H1 (cell line): ENCODE data around the gene WDCP. TPM values are rescaled to one million over a fixed set of nuclear protein-coding genes. Genes with fewer than 3 reads are reported as not detected.

ENCODE experiments used
- CTCF ChIA-PET: fragments of 300-600 bp; sonication (Branson Sonifier 250); formaldehyde crosslinking; loops from one replicate; lab custom pipeline; 2021; ENCODE audit not compliant: partially characterized antibody; lab: Charles Lee
- POLR2A ChIA-PET: fragments of 300-600 bp; sonication (Branson Sonifier 250); formaldehyde crosslinking; loops from one replicate; lab custom pipeline; 2021; ENCODE audit warnings: inconsistent platforms; ENCODE audit not compliant: partially characterized antibody; lab: Charles Lee
- DNase-seq, 2 experiments: peaks; one replicate each; pipeline versions ENCODE4 v3.0.0 to v3.0.0-alpha.2; 2010 to 2022; ENCODE audit warnings: low spot score in 2 of 2, low read depth in 1 of 2, mixed read lengths in 1 of 2
- FAIRE-seq: peaks from 2 replicates; lab custom pipeline; 2011; peaks lifted over from hg19 to GRCh38; lab: Jason Lieb, UNC
- H2AFZ ChIP-seq: 2 replicates; pipeline ENCODE4 v1.8.1; 2012; ENCODE audit warnings: low read length, inconsistent platforms
- H2AK5ac ChIP-seq: 2 replicates; pipeline ENCODE4 v1.6.1; 2013; ENCODE audit warnings: low read depth, low read length
- H2BK120ac ChIP-seq: replicated peaks from 2 replicates; pipeline ENCODE3; 2013; ENCODE audit warnings: low read depth, low read length, inconsistent platforms
- H2BK12ac ChIP-seq: 2 replicates; pipeline ENCODE4 v1.6.1; 2013; ENCODE audit warnings: low read depth, low read length
- H2BK15ac ChIP-seq: 2 replicates; pipeline ENCODE4 v1.6.1; 2013; ENCODE audit warnings: low read length
- H2BK20ac ChIP-seq: 2 replicates; pipeline ENCODE4 v1.6.1; 2013; ENCODE audit warnings: low read length
- H2BK5ac ChIP-seq: 2 replicates; pipeline ENCODE4 v1.6.1; 2013; ENCODE audit warnings: low read depth, low read length
- H3K14ac ChIP-seq: 2 replicates; pipeline ENCODE4 v1.6.1; 2013; ENCODE audit warnings: inconsistent platforms; ENCODE audit not compliant: insufficient read length
- H3K18ac ChIP-seq: 2 replicates; pipeline ENCODE4 v1.6.1; 2013; ENCODE audit warnings: low read length; ENCODE audit errors: extremely low read depth
- H3K23ac ChIP-seq: 2 replicates; pipeline ENCODE4 v1.6.1; 2013; ENCODE audit warnings: inconsistent platforms; ENCODE audit not compliant: insufficient read length
- H3K23me2 ChIP-seq: 2 replicates; pipeline ENCODE4 v1.6.1; 2013; ENCODE audit warnings: low read depth, low read length
- H3K27ac ChIP-seq: 2 replicates; pipeline ENCODE4 v1.6.1; 2011; ENCODE audit warnings: low read depth, low read length, inconsistent platforms
- H3K27me3 ChIP-seq, 4 experiments: replicated peaks in 1 of 4; 1 replicate in 1 of 4; 2 replicates in 3 of 4; pipeline versions ENCODE4 v1.6.1 to v1.8.1; 2011 to 2013; ENCODE audit warnings: low read length in 3 of 4, mild to moderate bottlenecking in 3 of 4, inconsistent platforms in 2 of 4, mixed read lengths in 2 of 4, moderate library complexity in 1 of 4; ENCODE audit not compliant: control insufficient read depth in 3 of 4, insufficient read depth in 3 of 4; ENCODE audit errors: extremely low read depth in 1 of 4
- H3K36me3 ChIP-seq, 4 experiments: 2 replicates each; pipeline versions ENCODE4 v1.6.1 to v1.8.1; 2011 to 2013; ENCODE audit warnings: mild to moderate bottlenecking in 4 of 4, low read length in 3 of 4, moderate library complexity in 2 of 4, control low read depth in 1 of 4, inconsistent platforms in 1 of 4; ENCODE audit not compliant: insufficient read depth in 4 of 4, control insufficient read depth in 2 of 4
- H3K4ac ChIP-seq: replicated peaks from 2 replicates; pipeline ENCODE3; 2013; ENCODE audit warnings: low read length, low read depth, mixed read lengths, inconsistent platforms; ENCODE audit not compliant: insufficient read length
- H3K4me1 ChIP-seq, 4 experiments: replicated peaks in 1 of 4; 1 replicate in 1 of 4; 2 replicates in 3 of 4; pipeline versions ENCODE4 v1.6.1 to v1.8.1; 2011 to 2013; ENCODE audit warnings: low read length in 3 of 4, inconsistent platforms in 2 of 4, mixed read lengths in 1 of 4; ENCODE audit not compliant: insufficient read depth in 4 of 4, control insufficient read depth in 3 of 4
- H3K4me2 ChIP-seq, 2 experiments: 2 replicates each; pipeline versions ENCODE4 v1.6.1 to v1.8.1; 2011 to 2013; ENCODE audit warnings: low read depth in 2 of 2, low read length in 2 of 2, control low read depth in 1 of 2, inconsistent platforms in 1 of 2, mild to moderate bottlenecking in 1 of 2; ENCODE audit not compliant: insufficient read depth in 1 of 2
- H3K4me3 ChIP-seq, 4 experiments: fragments of 200-600, 300-600 bp in 1 of 4; sonication (generic), shearing (Covaris generic), sonication (Bioruptor Twin) in 1 of 4; 2 replicates each; pipeline versions ENCODE4 v1.5.1 to v1.8.1; 2011 to 2016; ENCODE audit warnings: low read length in 4 of 4, low read depth in 3 of 4, control low read depth in 2 of 4, inconsistent platforms in 2 of 4, mild to moderate bottlenecking in 2 of 4, mixed read lengths in 1 of 4, moderate library complexity in 1 of 4; ENCODE audit not compliant: insufficient read depth in 2 of 4; ENCODE audit errors: extremely low read depth in 1 of 4
- H3K56ac ChIP-seq: replicated peaks from 2 replicates; pipeline ENCODE3; 2013; ENCODE audit warnings: low read depth, mild to moderate bottlenecking, mixed read lengths, low read length, inconsistent platforms; ENCODE audit not compliant: insufficient read length
- H3K79me1 ChIP-seq: 2 replicates; pipeline ENCODE4 v1.6.1; 2013; ENCODE audit warnings: low read depth, low read length, control low read depth
- H3K79me2 ChIP-seq, 2 experiments: 2 replicates each; pipeline versions ENCODE4 v1.6.1 to v1.8.1; 2012 to 2013; ENCODE audit warnings: low read length in 2 of 2, mild to moderate bottlenecking in 2 of 2, inconsistent platforms in 1 of 2; ENCODE audit not compliant: insufficient read depth in 2 of 2, control insufficient read depth in 1 of 2
- H3K9ac ChIP-seq, 4 experiments: replicated peaks in 1 of 4; 1 replicate in 1 of 4; 2 replicates in 3 of 4; pipeline versions ENCODE4 v1.6.1 to v1.8.1; 2011 to 2013; ENCODE audit warnings: low read depth in 3 of 4, low read length in 3 of 4, control low read depth in 2 of 4, mild to moderate bottlenecking in 2 of 4, moderate library complexity in 2 of 4, inconsistent platforms in 1 of 4; ENCODE audit errors: extremely low read depth in 1 of 4
- H3K9me3 ChIP-seq, 2 experiments: 2 replicates each; pipeline versions ENCODE4 v1.6.1 to v1.8.1; 2012 to 2013; ENCODE audit warnings: mild to moderate bottlenecking in 2 of 2, moderate library complexity in 2 of 2, control low read depth in 1 of 2, inconsistent platforms in 1 of 2, low read depth in 1 of 2, low read length in 1 of 2, mixed read lengths in 1 of 2; ENCODE audit not compliant: insufficient read depth in 2 of 2
- H4K20me1 ChIP-seq, 2 experiments: replicated peaks in 1 of 2; 2 replicates each; pipeline versions ENCODE3 to v1.8.1; 2011 to 2013; ENCODE audit warnings: inconsistent platforms in 2 of 2, low read length in 2 of 2, mild to moderate bottlenecking in 1 of 2; ENCODE audit not compliant: insufficient read depth in 2 of 2, control insufficient read depth in 1 of 2
- H4K5ac ChIP-seq: 2 replicates; pipeline ENCODE4 v1.6.1; 2013; ENCODE audit warnings: low read length, low read depth, mixed read lengths, inconsistent platforms; ENCODE audit not compliant: insufficient read length
- H4K8ac ChIP-seq: 2 replicates; pipeline ENCODE4 v1.8.0; 2013; ENCODE audit warnings: mild to moderate bottlenecking, moderate library complexity, low read length, inconsistent platforms; ENCODE audit not compliant: insufficient read depth; ENCODE audit errors: extremely low read depth
- H4K91ac ChIP-seq: replicated peaks from 2 replicates; pipeline ENCODE3; 2013; ENCODE audit warnings: low read length, mixed read lengths, inconsistent platforms; ENCODE audit not compliant: insufficient read length
- POLR2AphosphoS5 ChIP-seq: IDR thresholded peaks from 2 replicates; pipeline ENCODE4 v1.6.1; 2011; ENCODE audit warnings: low read depth, low read length
- POU5F1 ChIP-seq: IDR thresholded peaks from 2 replicates; pipeline ENCODE4 v1.6.1; 2011; ENCODE audit warnings: low read depth, mild to moderate bottlenecking, low read length, moderate library complexity
- WGBS, 2 experiments: shearing (Covaris generic) in 1 of 2; methylation state at CpG; one replicate each; pipeline versions ENCODE4 v1.1.6 to v1.1.7; 2013 to 2015; ENCODE audit warnings: low lambda C conversion rate in 2 of 2, mixed read lengths in 2 of 2, inconsistent platforms in 1 of 2, low coverage in 1 of 2, missing lambda C conversion rate in 1 of 2; ENCODE audit not compliant: insufficient replicate concordance in 2 of 2, insufficient coverage in 1 of 2, insufficient read length in 1 of 2; ENCODE audit errors: extremely low coverage in 1 of 2, missing lambda C conversion rate in 1 of 2; 5-methylcytosine and 5-hydroxymethylcytosine counted together
- polyA plus RNA-seq, 7 experiments: library from polyadenylated mRNA; depleted of rRNA in 3 of 7; stranded (reverse) in 5 of 7; unstranded in 2 of 7; fragments of >200 nt in 5 of 7; fragments of 200-250 nt in 2 of 7; gene quantifications; 1 replicate in 5 of 7; 2 replicates in 1 of 7; 4 replicates in 1 of 7; pipeline versions ENCODE4 v1.2.1 to v1.2.3, GENCODE V29; 2011 to 2013; ENCODE audit warnings: missing spikeins in 2 of 7, mixed read lengths in 2 of 7
- total RNA-seq: library from RNA; stranded (reverse); fragmentation: NEBNext Ultra II Directional; extraction: Animal tissue kit (Norgen Biotek cat#: 25700); gene quantifications from 2 replicates; pipeline ENCODE4 v1.2.1, GENCODE V29; 2021

The WDCP gene
- total and polyA plus RNA-seq, 2 of the 8 experiments (the other 6 are each of a cell fraction or from before 2014, with no cell fraction given): 19.2 to 40.1 TPM

GRCh38 chr2:23993736-23994269 lies 53.4 kb downstream of the WDCP start:
- Histone ChIP-seq H4K5ac (no peak overlapping the region), H3K23ac (no peak overlapping the region), H2AFZ (no peak overlapping the region), H2BK5ac (no peak overlapping the region), H3K4me3 (no peak overlapping the region), H3K4me2 (no peak overlapping the region), H3K14ac (no peak overlapping the region), H4K91ac (no peak overlapping the region), H3K23me2 (no peaks in the 10 kb centered on the region), H2BK120ac (no peak overlapping the region), H3K56ac (no peak overlapping the region), H3K27ac (no peak overlapping the region), H3K9me3 (no peaks in the 10 kb centered on the region), H4K8ac (no peak overlapping the region), H2AK5ac (no peak overlapping the region), H3K79me1 (no peaks in the 10 kb centered on the region), H4K20me1 (no peaks in the 10 kb centered on the region), H2BK12ac (no peak overlapping the region), H3K79me2 (no peaks in the 10 kb centered on the region), H3K4me1 (peaks cover 0 to 3% (median 0%) of the 10 kb centered on the region in 4 experiments; a peak in 2 of 7 replicates), H3K4ac (no peak overlapping the region), H3K18ac (no peak overlapping the region), H3K36me3 (no peaks in the 10 kb centered on the region), H2BK20ac (no peak overlapping the region), H2BK15ac (no peak overlapping the region), H3K9ac (no peak overlapping the region), H3K27me3 (no peaks in the 10 kb centered on the region)
- FAIRE-seq: no peak
- no peak for DNase-seq
- WGBS, 2 experiments: 93% methylated on average over 8 of the region's 8 CpGs; no CpG with 5 or more reads in 1 of the 2 experiments
- CTCF ChIA-PET: interaction anchor here (1.4 kb wide), 1 partner anchor 28 kb away, joined by 3 read pairs; no protein-coding TSS in a partner anchor
- POLR2A ChIA-PET: interaction anchor here (0.6 to 2.0 kb wide), 2 partner anchors 16 to 80 kb away, joined by 4 to 9 read pairs; partner anchors contain the start of gene MFSD2B
- TF ChIP-seq POLR2AphosphoS5 (no peak), POU5F1 (no peak)
